Suprapubic skin (tissue), 3 donors: ENCODE results near the gene ZNF598.

ENCODE experiments used
- CTCF ChIP-seq, 2 donors: fragments of 200-600 bp in 1 of 2; fragments of 450-650 bp in 1 of 2; sonication (generic) in 1 of 2; IDR thresholded peaks; one replicate each; pipeline ENCODE4 v1.5.1; 2016 to 2019; ENCODE audit warnings: antibody characterized with exemption in 2 of 2, mild to moderate bottlenecking in 1 of 2, moderate library complexity in 1 of 2
- POLR2AphosphoS5 ChIP-seq, 3 donors: sonication (generic); formaldehyde crosslinking; IDR thresholded peaks; one replicate each; pipeline ENCODE4 v1.6.1; 2017; ENCODE audit warnings: antibody characterized with exemption in 3 of 3

DNA sequence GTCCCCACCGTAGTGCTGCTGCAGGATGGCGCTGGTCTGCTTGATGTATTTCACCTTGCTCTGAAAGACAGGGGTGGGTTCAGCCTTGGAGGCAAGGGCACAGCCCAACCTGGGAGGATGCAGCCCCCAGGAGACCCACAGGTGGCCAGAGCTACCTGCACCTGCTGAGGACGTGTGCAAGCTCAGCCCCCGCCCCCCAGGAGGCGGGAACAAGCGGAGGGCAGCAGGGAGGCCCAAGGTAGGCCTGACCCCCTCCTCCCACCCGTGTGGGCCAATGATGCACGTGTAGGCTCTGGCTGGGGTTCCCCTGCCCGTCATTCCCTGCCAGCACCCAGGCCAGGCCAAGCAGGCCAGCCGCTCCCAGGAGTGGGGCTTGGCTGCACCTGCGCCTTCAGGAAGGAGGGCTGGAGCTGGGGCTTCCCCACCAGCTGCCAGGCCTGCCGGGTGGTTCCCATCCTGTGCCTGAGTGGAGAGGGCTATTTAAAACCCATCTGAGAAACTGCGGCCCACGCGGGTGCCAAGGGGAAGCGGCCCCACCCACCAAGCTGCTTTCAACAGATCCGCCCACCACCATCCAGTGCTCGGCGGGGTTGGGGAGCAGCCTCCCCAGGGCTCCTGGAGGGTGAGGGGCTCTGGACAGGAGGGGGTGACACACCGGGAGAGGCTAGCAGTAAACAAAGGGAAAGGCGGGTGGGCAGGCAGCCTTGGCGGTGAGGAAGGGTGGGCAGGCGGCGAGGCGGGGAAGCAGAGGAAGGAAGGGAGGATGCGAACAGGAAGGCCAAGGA, 34.2 kb upstream of the ZNF598 start:
- TF ChIP-seq POLR2AphosphoS5 (IDR thresholded peaks at IDR 0.05) (no peak), CTCF (IDR thresholded peaks at IDR 0.05) (no peak)
